HUES48 (cell line): ENCODE data around the gene GPR143.

Source experiments
- H3K27ac ChIP-seq: one replicate; pipeline ENCODE4 v1.7.0; 2013; ENCODE audit warnings: low read depth, low read length, inconsistent platforms
- H3K27me3 ChIP-seq: 2 replicates; pipeline ENCODE4 v1.6.1; 2013; ENCODE audit warnings: mild to moderate bottlenecking, low read length; ENCODE audit not compliant: control insufficient read depth, insufficient read depth
- H3K36me3 ChIP-seq: 2 replicates; pipeline ENCODE4 v1.6.1; 2013; ENCODE audit warnings: low read length; ENCODE audit not compliant: control insufficient read depth, insufficient read depth
- H3K4me1 ChIP-seq: 2 replicates; pipeline ENCODE4 v1.6.1; 2013; ENCODE audit warnings: mild to moderate bottlenecking, low read length; ENCODE audit not compliant: control insufficient read depth, insufficient read depth
- H3K4me3 ChIP-seq: 2 replicates; pipeline ENCODE4 v1.5.1; 2013; ENCODE audit warnings: mild to moderate bottlenecking, low read depth, low read length
- H3K9ac ChIP-seq: 2 replicates; pipeline ENCODE4 v1.6.1; 2013; ENCODE audit warnings: mild to moderate bottlenecking, low read depth, low read length, moderate library complexity
- H3K9me3 ChIP-seq: 2 replicates; pipeline ENCODE4 v1.6.1; 2013; ENCODE audit warnings: low read length; ENCODE audit not compliant: control insufficient read depth, insufficient read depth

The GPR143 gene

GRCh38 chrX:9687899-9688298, 77.7 kb downstream of the GPR143 start:
- Histone ChIP-seq H3K36me3 (peaks cover 60% of the 10 kb centered on the region), H3K4me1 (no peaks in the 10 kb centered on the region), H3K4me3 (no peak overlapping the region), H3K9me3 (no peaks in the 10 kb centered on the region), H3K27ac (no peak overlapping the region), H3K9ac (no peak overlapping the region), H3K27me3 (no peaks in the 10 kb centered on the region)

- Histone ChIP-seq H3K4me3 (no peak overlapping the region), H3K27me3 (no peaks in the 10 kb centered on the region), H3K27ac (no peak overlapping the region), H3K9ac (no peak overlapping the region), H3K4me1 (peaks cover 9% of the 10 kb centered on the region; the same call in 1 of the 2 replicates), H3K9me3 (no peaks in the 10 kb centered on the region), H3K36me3 (peaks cover 28% of the 10 kb centered on the region)
Observed at GRCh38 chrX:9683350-9683749, 82.3 kb downstream of the GPR143 start.

GRCh38 chrX:9682861-9683260, 82.8 kb downstream of the GPR143 start:
- Histone ChIP-seq H3K4me3 (no peak overlapping the region), H3K36me3 (peaks cover 24% of the 10 kb centered on the region), H3K4me1 (peaks cover 9% of the 10 kb centered on the region; the same call in 1 of the 2 replicates), H3K9ac (no peak overlapping the region), H3K9me3 (no peaks in the 10 kb centered on the region), H3K27me3 (no peaks in the 10 kb centered on the region), H3K27ac (no peak overlapping the region)

GRCh38 chrX:9682456-9682855, 83.2 kb downstream of the GPR143 start:
- Histone ChIP-seq H3K9me3 (no peaks in the 10 kb centered on the region), H3K36me3 (peaks cover 24% of the 10 kb centered on the region), H3K9ac (no peak overlapping the region), H3K4me1 (peaks cover 9% of the 10 kb centered on the region; the same call in 1 of the 2 replicates), H3K27me3 (no peaks in the 10 kb centered on the region), H3K27ac (no peak overlapping the region), H3K4me3 (no peak overlapping the region)

- Histone ChIP-seq H3K27ac (no peak overlapping the region), H3K4me1 (peaks cover 9% of the 10 kb centered on the region; the same call in 1 of the 2 replicates), H3K9me3 (no peaks in the 10 kb centered on the region), H3K9ac (no peak overlapping the region), H3K27me3 (no peaks in the 10 kb centered on the region), H3K36me3 (peaks cover 21% of the 10 kb centered on the region), H3K4me3 (no peak overlapping the region)
Observed at GRCh38 chrX:9681422-9681821, 84.2 kb downstream of the GPR143 start.

- no peaks in the 10 kb centered on the region for H3K27me3 ChIP-seq
- peaks cover 9% of the 10 kb centered on the region; the same call in 1 of the 2 replicates for H3K4me1 ChIP-seq
- H3K9me3 ChIP-seq, result no peaks in the 10 kb centered on the region
- no peak overlapping the region for H3K9ac ChIP-seq
- peaks cover 18% of the 10 kb centered on the region for H3K36me3 ChIP-seq
- H3K27ac ChIP-seq, result no peak overlapping the region
- H3K4me3 ChIP-seq, result no peak overlapping the region
Observed at GRCh38 chrX:9681011-9681410, 84.6 kb downstream of the GPR143 start.

- no peaks in the 10 kb centered on the region for H3K9me3 ChIP-seq
- H3K4me3 ChIP-seq, result no peak overlapping the region
- H3K36me3 ChIP-seq, result 0 out of 2 replicates have a peak, but pooled peaks cover 2% of the 10 kb centered on the region
- no peak overlapping the region for H3K9ac ChIP-seq
- H3K4me1 ChIP-seq, result peaks cover 9% of the 10 kb centered on the region; the same call in 1 of the 2 replicates
- H3K27me3 ChIP-seq, result no peaks in the 10 kb centered on the region
- H3K27ac ChIP-seq, result no peak overlapping the region
Observed at GRCh38 chrX:9678215-9678965, 87.3 kb downstream of the GPR143 start.

GRCh38 chrX:9677098-9677739, 88.4 kb downstream of the GPR143 start:
- Histone ChIP-seq H3K27ac (no peak overlapping the region), H3K36me3 (0 out of 2 replicates have a peak, but pooled peaks cover 7% of the 10 kb centered on the region), H3K4me3 (no peak overlapping the region), H3K9ac (no peak overlapping the region), H3K4me1 (peaks cover 8% of the 10 kb centered on the region; the same call in 1 of the 2 replicates), H3K9me3 (no peaks in the 10 kb centered on the region), H3K27me3 (no peaks in the 10 kb centered on the region)

- H3K36me3 ChIP-seq, result 0 out of 2 replicates have a peak, but pooled peaks cover 7% of the 10 kb centered on the region
- peaks cover 3% of the 10 kb centered on the region; the same call in 1 of the 2 replicates for H3K4me1 ChIP-seq
- no peak overlapping the region for H3K27ac ChIP-seq
- H3K9me3 ChIP-seq, result no peaks in the 10 kb centered on the region
- H3K4me3 ChIP-seq, result no peak overlapping the region
- no peak overlapping the region for H3K9ac ChIP-seq
- no peaks in the 10 kb centered on the region for H3K27me3 ChIP-seq
Observed at GRCh38 chrX:9676738-9677097, 88.9 kb downstream of the GPR143 start.

- Histone ChIP-seq H3K4me3 (no peak overlapping the region), H3K9me3 (no peaks in the 10 kb centered on the region), H3K9ac (no peak overlapping the region), H3K4me1 (no peaks in the 10 kb centered on the region), H3K27me3 (no peaks in the 10 kb centered on the region), H3K36me3 (0 out of 2 replicates have a peak, but pooled peaks cover 7% of the 10 kb centered on the region), H3K27ac (no peak overlapping the region)
Observed at GRCh38 chrX:9676306-9676705, 89.3 kb downstream of the GPR143 start.
